HEK293T (cell line): Measurements from ENCODE around the gene TRABD2B.

Experiments used
- ELF4 ChIP-seq: fragments of 450-650 bp; IDR thresholded peaks from 2 replicates; pipeline ENCODE4 v1.6.1; 2017; ENCODE audit warnings: antibody characterized with exemption
- FOXA1 ChIP-seq: fragments of 450-650 bp; IDR thresholded peaks from 2 replicates; pipeline ENCODE4 v1.6.1; 2016; ENCODE audit warnings: mild to moderate bottlenecking
- FOXK2 ChIP-seq: fragments of 450-650 bp; IDR thresholded peaks from 2 replicates; pipeline ENCODE4 v1.6.1; 2016; ENCODE audit warnings: mild to moderate bottlenecking
- FOXM1 ChIP-seq: fragments of 450-650 bp; IDR thresholded peaks from 2 replicates; pipeline ENCODE4 v1.6.1; 2017; ENCODE audit warnings: mild to moderate bottlenecking, borderline replicate concordance
- HDGF ChIP-seq: fragments of 450-650 bp; IDR thresholded peaks from 2 replicates; pipeline ENCODE4 v1.6.1; 2017; ENCODE audit warnings: antibody characterized with exemption, borderline replicate concordance
- NFRKB ChIP-seq: fragments of 450-650 bp; IDR thresholded peaks from 2 replicates; pipeline ENCODE4 v1.6.1; 2016; ENCODE audit warnings: mild to moderate bottlenecking, moderate library complexity
- SUZ12 ChIP-seq: fragments of 450-650 bp; IDR thresholded peaks from 2 replicates; pipeline ENCODE4 v1.6.1; 2016; ENCODE audit warnings: mild to moderate bottlenecking

- TF ChIP-seq FOXK2 (no peak), FOXA1 (no peak), ELF4 (no peak), NFRKB (no peak), HDGF (no peak), FOXM1 (no peak), SUZ12 (no peak)
Observed at GRCh38 chr1:48017716-48018115, 20.5 kb upstream of the TRABD2B start.
